Mesothelial cell of epicardium (in vitro differentiated cells): ENCODE data around the gene PLPPR5. TPM values are rescaled to one million over a fixed set of nuclear protein-coding genes. Genes with fewer than 3 reads are reported as not detected.

Experiments
- DNase-seq, 2 experiments: peaks; one replicate each; pipeline ENCODE4 v3.0.0; 2021; ENCODE audit warnings: low spot score in 2 of 2; ENCODE audit not compliant: unreplicated experiment in 2 of 2
- H3K27ac Mint-ChIP-seq: 2 replicates; pipeline ENCODE4 v1.8.0; 2021; ENCODE audit warnings: mixed read lengths
- H3K27me3 Mint-ChIP-seq: 2 replicates; pipeline ENCODE4 v1.8.0; 2021; ENCODE audit warnings: low read depth, mixed read lengths
- H3K36me3 Mint-ChIP-seq: 2 replicates; pipeline ENCODE4 v1.8.0; 2021; ENCODE audit warnings: mixed read lengths
- H3K4me1 Mint-ChIP-seq: 2 replicates; pipeline ENCODE4 v1.8.0; 2021; ENCODE audit warnings: mixed read lengths
- H3K4me3 Mint-ChIP-seq: 2 replicates; pipeline ENCODE4 v1.8.0; 2021; ENCODE audit warnings: mild to moderate bottlenecking, moderate library complexity, mixed read lengths
- H3K9me3 Mint-ChIP-seq: 2 replicates; pipeline ENCODE4 v1.8.0; 2021; ENCODE audit warnings: mixed read lengths
- CTCF ChIP-seq: fragments of 200-600 bp; sonication (generic); IDR thresholded peaks from one replicate; pipeline ENCODE4 v1.5.0; 2021; ENCODE audit warnings: antibody characterized with exemption; ENCODE audit not compliant: unreplicated experiment
- total RNA-seq: library from RNA; stranded (reverse); gene quantifications from 3 replicates; pipeline ENCODE4 v1.2.1, GENCODE V29; 2021

PLPPR5 gene
- total RNA-seq, 1 donor from 2014 or later: 0.11 TPM

GRCh38 chr1:98937347-98937746 lies 67.3 kb downstream of the PLPPR5 start:
- no peak for TF ChIP-seq CTCF
- Mint-ChIP-seq H3K4me1 (no peaks in the 10 kb centered on the region), H3K36me3 (no peaks in the 10 kb centered on the region), H3K27me3 (peaks cover 25% of the 10 kb centered on the region), H3K9me3 (no peaks in the 10 kb centered on the region), H3K4me3 (no peak overlapping the region), H3K27ac (no peak overlapping the region)
- DNase-seq: no peak

- no peaks in the 10 kb centered on the region for H3K36me3 Mint-ChIP-seq
- no peak overlapping the region for H3K27ac Mint-ChIP-seq
- no peaks in the 10 kb centered on the region for H3K9me3 Mint-ChIP-seq
- no peak for TF ChIP-seq CTCF
- no peak for DNase-seq
- peaks cover 5% of the 10 kb centered on the region for H3K4me1 Mint-ChIP-seq
- H3K4me3 Mint-ChIP-seq: no peak overlapping the region
- peaks cover 25% of the 10 kb centered on the region for H3K27me3 Mint-ChIP-seq
These were observed 72.5 kb downstream of the PLPPR5 start for GRCh38 chr1:98932184-98932583.

GRCh38 chr1:98931128-98931835 lies 73.4 kb downstream of the PLPPR5 start:
- no peak for DNase-seq
- H3K27me3 Mint-ChIP-seq: peaks cover 17% of the 10 kb centered on the region
- no peaks in the 10 kb centered on the region for H3K9me3 Mint-ChIP-seq
- no peak for TF ChIP-seq CTCF
- no peaks in the 10 kb centered on the region for H3K36me3 Mint-ChIP-seq
- no peak overlapping the region for H3K27ac Mint-ChIP-seq
- H3K4me1 Mint-ChIP-seq: peaks cover 5% of the 10 kb centered on the region
- no peak overlapping the region for H3K4me3 Mint-ChIP-seq

- no peak overlapping the region for H3K27ac Mint-ChIP-seq
- DNase-seq: no peak
- no peak for TF ChIP-seq CTCF
- no peaks in the 10 kb centered on the region for H3K36me3 Mint-ChIP-seq
- H3K4me1 Mint-ChIP-seq: peaks cover 5% of the 10 kb centered on the region
- H3K27me3 Mint-ChIP-seq: peaks cover 12% of the 10 kb centered on the region
- no peak overlapping the region for H3K4me3 Mint-ChIP-seq
- H3K9me3 Mint-ChIP-seq: no peaks in the 10 kb centered on the region
These were observed 75.2 kb downstream of the PLPPR5 start for GRCh38 chr1:98929437-98929836.

GRCh38 chr1:98926597-98926996 lies 78.1 kb downstream of the PLPPR5 start:
- H3K4me3 Mint-ChIP-seq: no peak overlapping the region

More at GRCh38 chr1:98926597-98926996, 78.1 kb downstream of the PLPPR5 start:
- Mint-ChIP-seq H3K27me3 (peaks cover 3% of the 10 kb centered on the region), H3K27ac (no peak overlapping the region), H3K4me1 (peaks cover 5% of the 10 kb centered on the region), H3K9me3 (no peaks in the 10 kb centered on the region), H3K36me3 (no peaks in the 10 kb centered on the region)
- TF ChIP-seq CTCF: no peak
- no peak for DNase-seq
